ENCODE data around the gene CCDC177. TPM values are rescaled to one million over a fixed set of nuclear protein-coding genes. Genes with fewer than 3 reads are reported as not detected.

Gene CCDC177
- total RNA-seq, 1 experiment from 2014 or later, result 0.82 TPM

GRCh38 chr14:69594846-69595245 is 20.2 kb upstream of the CCDC177 start:
- Mint-ChIP-seq H3K27ac (ENCODE audit: unreplicated experiment) (no peak overlapping the region), H3K36me3 (ENCODE audit: insufficient read depth, unreplicated experiment) (no peaks in the 10 kb centered on the region)
- POLR2A ChIA-PET, result no interaction called here

GRCh38 chr14:69593018-69593677 is 18.5 kb upstream of the CCDC177 start:
- H3K9me3 ChIP-seq, result no peaks in the 10 kb centered on the region
- no peak overlapping the region for H3K4me3 Mint-ChIP-seq (ENCODE audit: unreplicated experiment)
- H3K4me1 Mint-ChIP-seq (ENCODE audit: low read depth, unreplicated experiment), result no peaks in the 10 kb centered on the region
- intact Hi-C loops (cut with micrococcal nuclease; ENCODE audit: unreplicated experiment), result no loop called here
- no peaks in the 10 kb centered on the region for H3K27me3 ChIP-seq (replicated peaks; ENCODE audit: control insufficient read depth, insufficient read depth, low read length)
- BruUV-seq (replicated peaks), result no TSS peak
- no peak overlapping the region for H3K4me3 ChIP-seq (ENCODE audit: low read depth, low read length)
- H3K36me3 ChIP-seq (ENCODE audit: control insufficient read depth, insufficient read depth, low read length), result no peaks in the 10 kb centered on the region
- DNase-seq, result no peak
- H3K4me1 ChIP-seq, result no peaks in the 10 kb centered on the region
- CTCF ChIA-PET, result interaction anchor here (0.5 to 0.9 kb wide), 2 partner anchors 57 to 132 kb away, joined by 3 to 4 read pairs; no protein-coding TSS in a partner anchor
- H3K36me3 Mint-ChIP-seq (ENCODE audit: insufficient read depth, unreplicated experiment), result no peaks in the 10 kb centered on the region
- H3K9me3 Mint-ChIP-seq (ENCODE audit: unreplicated experiment), result no peaks in the 10 kb centered on the region
- TF ChIP-seq CTCF (IDR thresholded peaks at IDR 0.05; ENCODE audit: insufficient read depth in 1 of 2, low read depth in 1 of 2, low read length in 1 of 2, severe bottlenecking in 1 of 2, unreplicated experiment in 1 of 2), result no peak
- H3K27ac Mint-ChIP-seq (ENCODE audit: unreplicated experiment), result no peak overlapping the region
- POLR2A ChIA-PET, result no interaction called here
- no peaks in the 10 kb centered on the region for H3K27me3 Mint-ChIP-seq (ENCODE audit: insufficient read depth, unreplicated experiment)

More at GRCh38 chr14:69594846-69595245, 20.2 kb upstream of the CCDC177 start:
- DNase-seq, result no peak
- no peaks in the 10 kb centered on the region for H3K36me3 ChIP-seq (ENCODE audit: control insufficient read depth, insufficient read depth, low read length)
- H3K27me3 Mint-ChIP-seq (ENCODE audit: insufficient read depth, unreplicated experiment), result no peaks in the 10 kb centered on the region
- CTCF ChIA-PET, result no interaction called here
- H3K27me3 ChIP-seq (replicated peaks; ENCODE audit: control insufficient read depth, insufficient read depth, low read length), result no peaks in the 10 kb centered on the region
- H3K4me1 Mint-ChIP-seq (ENCODE audit: low read depth, unreplicated experiment), result no peaks in the 10 kb centered on the region
- TF ChIP-seq CTCF (IDR thresholded peaks at IDR 0.05; ENCODE audit: insufficient read depth in 1 of 2, low read depth in 1 of 2, low read length in 1 of 2, severe bottlenecking in 1 of 2, unreplicated experiment in 1 of 2), result no peak
- no TSS peak for BruUV-seq (replicated peaks)
- H3K9me3 Mint-ChIP-seq (ENCODE audit: unreplicated experiment), result no peaks in the 10 kb centered on the region
- intact Hi-C loops (cut with micrococcal nuclease; ENCODE audit: unreplicated experiment), result no loop called here
- H3K4me1 ChIP-seq, result no peaks in the 10 kb centered on the region
- no peaks in the 10 kb centered on the region for H3K9me3 ChIP-seq
- no peak overlapping the region for H3K4me3 Mint-ChIP-seq (ENCODE audit: unreplicated experiment)
- H3K4me3 ChIP-seq (ENCODE audit: low read depth, low read length), result no peak overlapping the region

GRCh38 chr14:69591317-69591716 is 16.6 kb upstream of the CCDC177 start:
- ChIA-PET CTCF (interaction anchor here (0.6 kb wide), 1 partner anchor 15 kb away, joined by 3 read pairs; no protein-coding TSS in a partner anchor), POLR2A (no interaction called here)
- H3K4me3 ChIP-seq (ENCODE audit: low read depth, low read length), result no peak overlapping the region
- H3K27me3 ChIP-seq (replicated peaks; ENCODE audit: control insufficient read depth, insufficient read depth, low read length), result no peaks in the 10 kb centered on the region
- DNase-seq, result no peak
- intact Hi-C loops (cut with micrococcal nuclease; ENCODE audit: unreplicated experiment), result no loop called here
- BruUV-seq (replicated peaks), result no TSS peak
- Mint-ChIP-seq H3K36me3 (ENCODE audit: insufficient read depth, unreplicated experiment) (no peaks in the 10 kb centered on the region), H3K27ac (ENCODE audit: unreplicated experiment) (no peak overlapping the region), H3K27me3 (ENCODE audit: insufficient read depth, unreplicated experiment) (no peaks in the 10 kb centered on the region), H3K4me1 (ENCODE audit: low read depth, unreplicated experiment) (no peaks in the 10 kb centered on the region), H3K4me3 (ENCODE audit: unreplicated experiment) (no peak overlapping the region), H3K9me3 (ENCODE audit: unreplicated experiment) (no peaks in the 10 kb centered on the region)
- no peak for TF ChIP-seq CTCF (IDR thresholded peaks at IDR 0.05; ENCODE audit: insufficient read depth in 1 of 2, low read depth in 1 of 2, low read length in 1 of 2, severe bottlenecking in 1 of 2, unreplicated experiment in 1 of 2)
- no peaks in the 10 kb centered on the region for H3K9me3 ChIP-seq
- no peaks in the 10 kb centered on the region for H3K36me3 ChIP-seq (ENCODE audit: control insufficient read depth, insufficient read depth, low read length)
- H3K4me1 ChIP-seq, result no peaks in the 10 kb centered on the region

Measured in Caco-2 (cell line).